Endometrium (tissue), 2 donors: ENCODE data around the gene CHL1.

Experiments used
- FAIRE-seq: peaks from 2 replicates; lab custom pipeline; 2012; peaks lifted over from hg19 to GRCh38; lab: Jason Lieb, UNC
- donor health status: control.
- donor health status: control.

CHL1 gene

GRCh38 chr3:196311-197148, at the start of gene CHL1:
Gene CHL1 (plus strand): TSS chr3:196763. CDS start chr3:319777, 123,014 bp downstream.
- FAIRE-seq = no peak

- no peak for FAIRE-seq
These were observed 44.9 kb upstream of the CHL1 start for GRCh38 chr3:151614-152189.

GRCh38 chr3:159974-160373, 36.6 kb upstream of the CHL1 start:
- FAIRE-seq = no peak

GRCh38 chr3:166071-166470, 30.5 kb upstream of the CHL1 start:
- FAIRE-seq = no peak

GRCh38 chr3:166799-167198, 29.8 kb upstream of the CHL1 start:
- no peak for FAIRE-seq

- FAIRE-seq = no peak
These were observed 22.7 kb upstream of the CHL1 start for GRCh38 chr3:173886-174285.

GRCh38 chr3:184976-185375, 11.6 kb upstream of the CHL1 start:
- FAIRE-seq = no peak

- FAIRE-seq = no peak
These were observed 4.2 kb upstream of the CHL1 start for GRCh38 chr3:192215-192929.

GRCh38 chr3:194001-194400, 2.6 kb upstream of the CHL1 start:
- FAIRE-seq = no peak

GRCh38 chr3:194421-194820, 2.1 kb upstream of the CHL1 start:
- no peak for FAIRE-seq

- FAIRE-seq = no peak
These were observed 897 bp upstream of the CHL1 start for GRCh38 chr3:195666-196065.

GRCh38 chr3:197149-197827, 725 bp downstream of the CHL1 start:
- no peak for FAIRE-seq

- no peak for FAIRE-seq
These were observed 1.4 kb downstream of the CHL1 start for GRCh38 chr3:197828-198491.

- FAIRE-seq = no peak
These were observed 3.3 kb downstream of the CHL1 start for GRCh38 chr3:199835-200234.

- FAIRE-seq = no peak
These were observed 4.3 kb downstream of the CHL1 start for GRCh38 chr3:200758-201325.

GRCh38 chr3:204102-204501, 7.5 kb downstream of the CHL1 start:
- no peak for FAIRE-seq

GRCh38 chr3:207973-208372, 11.4 kb downstream of the CHL1 start:
- FAIRE-seq = no peak

GRCh38 chr3:210669-211068, 14.1 kb downstream of the CHL1 start:
- no peak for FAIRE-seq

- FAIRE-seq = no peak
These were observed 15.9 kb downstream of the CHL1 start for GRCh38 chr3:212432-212831.

- no peak for FAIRE-seq
These were observed 20.7 kb downstream of the CHL1 start for GRCh38 chr3:217099-217813.

- FAIRE-seq = no peak
These were observed 21.4 kb downstream of the CHL1 start for GRCh38 chr3:217948-218347.
